Stomach (tissue), 4 donors: ENCODE data around the gene ARHGAP4.

Experiments used
- CTCF ChIP-seq, 7 experiments: fragments of 450-650 bp in 4 of 7; fragments of 200-600 bp in 3 of 7; sonication (generic) in 3 of 7; IDR thresholded peaks; one replicate each; pipeline ENCODE4 v1.5.1; 2016 to 2019; ENCODE audit warnings: antibody characterized with exemption in 7 of 7, control low read depth in 2 of 7, mild to moderate bottlenecking in 1 of 7
- EP300 ChIP-seq: sonication (generic); formaldehyde crosslinking; IDR thresholded peaks from one replicate; pipeline ENCODE4 v1.6.1; 2017; ENCODE audit warnings: antibody characterized with exemption
- POLR2A ChIP-seq, 4 donors: fragments of 450-650 bp; IDR thresholded peaks; one replicate each; pipeline ENCODE4 v1.6.1; 2016; ENCODE audit warnings: antibody characterized with exemption in 4 of 4, control low read depth in 2 of 4, mild to moderate bottlenecking in 1 of 4, moderate library complexity in 1 of 4

GRCh38 chrX:153867139-153867538 is 58.9 kb downstream of the ARHGAP4 start:
- TF ChIP-seq EP300 (no peak), POLR2A (IDR thresholded peaks at IDR 0.05) (no peak), CTCF (IDR thresholded peaks at IDR 0.05) (no peak)
